ENCODE data around the gene C22orf39. TPM values are rescaled to one million over a fixed set of nuclear protein-coding genes. Genes with fewer than 3 reads are reported as not detected.
"Not testable (repeated sequence)": the region's sequence is repeated elsewhere in the genome, so short reads cannot be mapped to it uniquely, and the experiment has no call there.

C22orf39 gene
- total RNA-seq, 2 donors from 2014 or later = 57.4 to 85.8 TPM

- no peak for DNase-seq (ENCODE audit: low spot score)
- no peaks in the 10 kb centered on the region for H3K36me3 ChIP-seq
- 20% methylated on average over 22 of the region's 22 CpGs for WGBS
- no peaks in the 10 kb centered on the region for H3K9me3 ChIP-seq
- peaks cover 3% of the 10 kb centered on the region for H3K4me1 ChIP-seq (replicated peaks)
- intact Hi-C loops (cut with DNase I) = loop anchor here (10.0 kb wide), 1 partner anchor 152 kb away; the partner anchor contains the start of gene CLTCL1
- no peaks in the 10 kb centered on the region for H3K27me3 ChIP-seq (replicated peaks; ENCODE audit: insufficient read depth)
- peak overlapping the region; percentile 93 to 94 for H3K27ac ChIP-seq
- peak overlapping the region; percentile 71 to 91 for H3K4me3 ChIP-seq
- TF ChIP-seq CTCF (IDR thresholded peaks at IDR 0.05) (no peak), POLR2A (IDR thresholded peaks at IDR 0.05) (no peak), POLR2AphosphoS5 (IDR thresholded peaks at IDR 0.05) (no peak)
Measured at GRCh38 chr22:19446603-19447329, 745 bp downstream of the C22orf39 start.

GRCh38 chr22:19445279-19445982 is 2.1 kb downstream of the C22orf39 start:
- H3K9me3 ChIP-seq; H3K27me3 ChIP-seq (replicated peaks; ENCODE audit: insufficient read depth); DNase-seq (ENCODE audit: low spot score); H3K36me3 ChIP-seq; H3K4me1 ChIP-seq (replicated peaks); H3K27ac ChIP-seq; H3K4me3 ChIP-seq: not testable (repeated sequence)
- intact Hi-C loops (cut with DNase I) = loop anchor here (10.0 kb wide), 1 partner anchor 151 kb away; the partner anchor contains the start of gene CLTCL1
- 92% methylated on average over 9 of the region's 9 CpGs for WGBS

- Histone ChIP-seq H3K4me1 (replicated peaks) (peaks cover 3% of the 10 kb centered on the region), H3K36me3 (no peaks in the 10 kb centered on the region), H3K9me3 (no peaks in the 10 kb centered on the region), H3K27me3 (replicated peaks; ENCODE audit: insufficient read depth) (no peaks in the 10 kb centered on the region), H3K27ac (no peak overlapping the region), H3K4me3 (no peak overlapping the region)
- 59% methylated on average over 5 of the region's 7 CpGs for whole genome bisulfite sequencing
- intact Hi-C loops (cut with DNase I) = loop anchor here (5.0 to 10.0 kb wide), 2 partner anchors 34 to 149 kb away; partner anchors contain the start of genes CDC45, CLTCL1 and UFD1
- TF ChIP-seq CTCF (IDR thresholded peaks at IDR 0.05) (no peak), POLR2A (IDR thresholded peaks at IDR 0.05) (no peak), POLR2AphosphoS5 (IDR thresholded peaks at IDR 0.05) (no peak)
- no peak for DNase-seq (ENCODE audit: low spot score)
Measured at GRCh38 chr22:19443544-19444211, 3.8 kb downstream of the C22orf39 start.

GRCh38 chr22:19442166-19442565 is 5.3 kb downstream of the C22orf39 start:
- no peak for TF ChIP-seq POLR2A (IDR thresholded peaks at IDR 0.05)
- no peak for TF ChIP-seq POLR2AphosphoS5 (IDR thresholded peaks at IDR 0.05)
- no peak for TF ChIP-seq CTCF (IDR thresholded peaks at IDR 0.05)
- WGBS = 95% methylated on average over 2 of the region's 2 CpGs
- Histone ChIP-seq H3K4me3 (no peak overlapping the region), H3K9me3 (no peaks in the 10 kb centered on the region), H3K27ac (no peak overlapping the region), H3K27me3 (replicated peaks; ENCODE audit: insufficient read depth) (no peaks in the 10 kb centered on the region), H3K36me3 (no peaks in the 10 kb centered on the region), H3K4me1 (replicated peaks) (peaks cover 3% of the 10 kb centered on the region)
- DNase-seq (ENCODE audit: low spot score) = no peak
- intact Hi-C loops (cut with DNase I) = loop anchor here (5.0 to 10.0 kb wide), 2 partner anchors 35 to 147 kb away; partner anchors contain the start of genes CDC45, CLTCL1 and UFD1

Data from prostate gland (tissue), 2 donors.